Activated naive CD4-positive, alpha-beta T cell treated with anti-CD3 and anti-CD28 coated beads, Interleukin-2, amount 50 U/mL, for 72 hours (primary cell): ENCODE results near the gene LAMB4. TPM values are rescaled to one million over a fixed set of nuclear protein-coding genes. Genes with fewer than 3 reads are reported as not detected.

Source experiments
- ATAC-seq, 2 donors: fragments of 150-1000 bp; cut with Tn5 transposase; 2 replicates each; pipeline ENCODE4 v1.10.0; 2021; ENCODE audit warnings: mild to moderate bottlenecking in 2 of 2, moderate library complexity in 2 of 2
- DNase-seq, 2 donors: peaks; one replicate each; pipeline ENCODE4 v3.0.0; 2021 to 2022; ENCODE audit warnings: low spot score in 2 of 2
- H3K27ac Mint-ChIP-seq, 2 donors: one replicate each; pipeline ENCODE4 v1.8.0; 2022; ENCODE audit warnings: mild to moderate bottlenecking in 2 of 2, mixed read lengths in 2 of 2
- H3K36me3 Mint-ChIP-seq, 2 donors: one replicate each; pipeline ENCODE4 v1.8.0; 2022; ENCODE audit warnings: mixed read lengths in 2 of 2
- H3K9me3 Mint-ChIP-seq, 2 donors: one replicate each; pipeline ENCODE4 v1.8.0; 2022; ENCODE audit warnings: mixed read lengths in 2 of 2
- total RNA-seq, 2 donors: library from RNA; stranded (reverse); gene quantifications; one replicate each; pipeline ENCODE4 v1.2.3, GENCODE V29; 2022

Gene LAMB4
- total RNA-seq, 2 donors from 2014 or later = not detected

DNA sequence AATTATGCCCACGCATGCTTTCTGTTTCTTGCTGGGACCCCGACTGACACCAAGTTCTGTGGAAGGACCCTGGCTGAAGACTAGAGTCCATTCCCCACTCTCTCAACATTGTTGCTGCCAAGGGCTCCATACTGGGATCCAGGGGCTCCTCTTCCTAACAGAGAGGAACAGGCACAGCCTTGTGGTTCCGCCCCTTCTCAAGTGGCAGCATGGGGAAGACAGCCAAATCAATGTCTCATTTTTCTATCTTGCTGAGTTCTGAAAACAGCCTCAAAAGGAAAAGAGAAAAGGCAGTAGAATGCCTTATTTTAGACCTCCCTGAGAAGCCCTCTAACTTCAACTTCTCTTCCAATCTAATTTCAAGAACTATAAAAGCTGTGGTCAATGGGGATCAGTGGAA is 103.5 kb downstream of the LAMB4 start:
- H3K9me3 Mint-ChIP-seq = no peaks in the 10 kb centered on the region
- ATAC-seq (no peak), DNase-seq (no peak)
- H3K36me3 Mint-ChIP-seq = no peaks in the 10 kb centered on the region
- H3K27ac Mint-ChIP-seq = no peak overlapping the region

- no peak for ATAC-seq
These were observed 104.0 kb downstream of the LAMB4 start for GRCh38 chr7:108026116-108026515.

GRCh38 chr7:108024538-108024937 is 105.6 kb downstream of the LAMB4 start:
- H3K36me3 Mint-ChIP-seq = no peaks in the 10 kb centered on the region
- ATAC-seq (no peak), DNase-seq (no peak)
- H3K27ac Mint-ChIP-seq = no peak overlapping the region
- no peaks in the 10 kb centered on the region for H3K9me3 Mint-ChIP-seq

More at GRCh38 chr7:108026116-108026515, 104.0 kb downstream of the LAMB4 start:
- DNase-seq = no peak
- Mint-ChIP-seq H3K36me3 (no peaks in the 10 kb centered on the region), H3K9me3 (no peaks in the 10 kb centered on the region), H3K27ac (no peak overlapping the region)

- no peak for DNase-seq
- H3K27ac Mint-ChIP-seq = no peak overlapping the region
- no peak for ATAC-seq
- no peaks in the 10 kb centered on the region for H3K9me3 Mint-ChIP-seq
- no peaks in the 10 kb centered on the region for H3K36me3 Mint-ChIP-seq
These were observed 109.6 kb downstream of the LAMB4 start for GRCh38 chr7:108020585-108020984.

DNA sequence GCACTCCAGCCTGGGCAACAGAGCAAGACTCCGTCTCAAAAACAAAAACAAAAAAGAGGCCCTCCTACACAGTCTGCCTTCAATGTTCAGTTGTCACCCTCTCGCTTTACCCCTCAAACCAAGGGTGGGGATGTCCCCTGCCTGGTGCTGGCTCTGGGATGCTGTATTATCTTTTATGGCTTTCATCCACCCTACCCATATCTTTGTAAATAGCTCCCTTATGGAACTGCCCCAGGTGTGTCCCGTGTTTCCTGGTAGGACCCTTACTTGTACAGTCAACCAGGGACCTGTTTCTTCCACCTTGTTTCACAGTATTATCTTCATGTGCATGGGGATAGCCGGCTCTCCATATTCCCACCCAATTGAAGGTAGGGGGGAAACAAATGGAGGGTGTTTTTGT is 111.5 kb downstream of the LAMB4 start:
- H3K36me3 Mint-ChIP-seq = no peaks in the 10 kb centered on the region
- H3K27ac Mint-ChIP-seq = no peak overlapping the region
- DNase-seq (no peak), ATAC-seq (no peak)
- no peaks in the 10 kb centered on the region for H3K9me3 Mint-ChIP-seq

DNA sequence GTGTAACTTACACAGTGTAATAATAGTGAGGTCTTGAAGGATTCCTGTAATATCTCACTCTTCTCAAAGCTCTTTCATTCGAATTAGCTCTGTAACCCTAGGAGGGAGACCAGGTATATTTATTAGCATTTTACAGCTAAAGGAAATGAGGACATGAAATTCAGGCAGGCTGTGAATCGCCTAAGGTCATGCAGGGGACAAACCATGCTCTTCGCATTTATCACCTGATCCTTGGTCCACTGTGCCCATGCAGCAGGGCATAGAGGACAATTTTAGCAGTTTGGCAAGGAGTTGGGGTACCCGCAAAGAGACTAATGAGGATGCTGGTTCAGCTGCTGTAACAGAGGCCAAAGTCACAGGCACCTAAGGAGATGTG is 112.4 kb downstream of the LAMB4 start:
- no peak for DNase-seq
- no peaks in the 10 kb centered on the region for H3K9me3 Mint-ChIP-seq
- ATAC-seq = no peak

DNA sequence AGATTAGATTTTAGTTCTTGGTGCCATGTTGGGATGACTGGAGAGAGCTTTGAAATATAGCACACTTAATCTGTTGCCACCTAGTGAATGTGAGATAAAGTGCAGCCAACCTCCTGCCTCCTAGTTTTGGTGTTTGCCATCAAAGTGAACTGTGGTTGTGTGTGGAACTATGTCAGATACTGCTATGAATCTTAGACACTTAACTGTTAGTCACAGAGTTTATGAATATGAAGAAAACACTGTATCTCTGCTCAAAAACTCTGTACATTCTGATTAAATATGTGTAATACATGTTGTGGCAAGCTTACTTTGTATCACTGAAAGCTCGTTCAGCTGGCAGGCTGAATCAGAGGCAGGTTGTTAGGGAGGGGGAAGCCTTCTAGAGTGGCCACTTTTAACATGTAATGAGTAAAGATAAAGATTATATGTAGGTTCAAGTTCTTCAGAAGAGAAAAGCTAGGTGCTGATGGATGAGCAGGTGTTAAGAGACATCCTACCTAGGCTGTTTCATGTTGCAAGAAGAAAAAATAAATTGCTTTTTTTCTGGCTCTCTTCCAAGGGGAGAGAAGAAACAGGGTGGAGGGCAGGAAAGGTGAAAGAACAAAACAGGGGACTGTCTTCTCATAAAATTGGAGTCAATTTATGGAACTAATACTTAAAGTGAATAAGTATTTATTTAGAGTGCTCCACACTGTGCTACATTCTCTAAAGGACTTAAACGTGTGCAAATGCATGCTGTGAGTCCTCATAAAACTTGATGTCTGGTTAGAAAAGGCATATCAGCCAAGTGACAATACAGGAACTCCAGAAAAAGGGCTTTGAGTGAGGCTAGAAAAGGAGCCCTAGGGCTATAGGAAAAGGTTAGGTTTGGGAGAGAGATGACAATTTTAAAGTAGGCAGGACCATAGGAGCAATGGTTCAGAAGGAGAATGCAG is 113.1 kb downstream of the LAMB4 start:
- peak overlapping the region in 1 of 2 donors; percentile 4 for H3K27ac Mint-ChIP-seq
- DNase-seq = no peak
- no peaks in the 10 kb centered on the region for H3K36me3 Mint-ChIP-seq
- H3K9me3 Mint-ChIP-seq = no peaks in the 10 kb centered on the region
- peak; percentile 40 to 95 for ATAC-seq

More for the DNA sequence above, 112.4 kb downstream of the LAMB4 start:
- Mint-ChIP-seq H3K36me3 (no peaks in the 10 kb centered on the region), H3K27ac (no peak overlapping the region)

DNA sequence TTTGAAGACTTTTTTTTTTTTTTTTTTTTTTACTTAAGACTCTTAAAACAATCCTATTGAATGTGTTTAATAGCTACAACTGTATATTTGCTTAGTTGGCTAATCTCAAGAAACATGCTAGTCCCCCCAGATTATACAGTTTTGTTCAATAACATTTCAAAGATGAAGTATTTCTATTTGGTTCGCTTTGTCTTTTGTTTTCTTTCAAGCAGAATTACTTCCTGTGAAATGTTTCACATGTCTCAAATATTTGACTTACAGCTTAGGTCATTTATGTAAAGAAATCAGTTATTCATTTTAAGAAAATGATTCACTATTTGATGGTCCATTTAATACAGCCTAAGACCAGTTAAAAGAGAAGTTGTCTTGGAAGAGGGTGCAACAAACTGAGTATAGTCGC is 114.4 kb downstream of the LAMB4 start:
- Mint-ChIP-seq H3K27ac (no peak overlapping the region), H3K9me3 (no peaks in the 10 kb centered on the region), H3K36me3 (no peaks in the 10 kb centered on the region)
- ATAC-seq = no peak
- no peak for DNase-seq

DNA sequence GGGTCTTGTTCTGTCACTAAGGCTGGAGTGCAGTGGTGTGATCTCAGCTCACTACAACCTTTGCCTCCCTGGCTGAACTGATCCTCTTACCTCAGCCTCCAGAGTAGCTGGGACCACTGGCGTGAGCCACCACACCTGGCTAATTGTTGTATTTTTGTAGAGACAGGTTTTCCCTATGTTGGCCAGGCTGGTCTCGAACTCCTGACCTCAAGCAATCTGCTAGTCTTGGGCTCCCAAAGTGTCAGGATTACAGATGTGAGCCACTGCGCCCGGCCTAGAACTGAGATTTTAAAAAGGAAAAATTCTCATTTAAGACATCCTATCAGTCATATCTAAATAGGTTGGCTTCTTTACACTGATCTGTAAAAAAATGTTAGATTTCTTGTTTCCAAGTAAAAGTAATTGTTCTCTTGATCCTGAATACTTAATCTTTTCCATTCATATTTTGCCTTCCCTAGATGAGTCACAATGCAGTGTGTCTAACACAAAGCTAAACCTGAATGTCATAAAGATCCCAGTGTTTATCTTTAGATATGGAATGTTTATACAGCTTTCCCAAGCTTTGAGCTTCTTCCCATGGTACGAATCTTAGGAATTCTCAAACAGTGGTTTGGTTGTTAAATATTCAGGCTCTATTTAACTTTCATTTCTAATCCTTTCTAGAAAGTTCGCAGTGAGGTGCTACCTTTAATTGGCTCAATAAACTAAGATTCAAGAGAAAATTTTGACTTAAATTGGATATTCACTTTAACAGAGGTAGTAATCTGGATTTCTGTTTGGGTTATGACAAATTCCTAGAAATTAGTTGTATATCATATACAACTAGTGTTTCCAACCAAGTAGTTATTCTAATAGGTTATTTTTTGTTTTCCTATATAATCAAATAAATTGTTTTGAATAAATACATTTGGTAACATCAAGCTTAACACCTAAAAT is 115.1 kb downstream of the LAMB4 start:
- DNase-seq (no peak), ATAC-seq (no peak)
- no peaks in the 10 kb centered on the region for H3K36me3 Mint-ChIP-seq
- H3K9me3 Mint-ChIP-seq = no peaks in the 10 kb centered on the region
- no peak overlapping the region for H3K27ac Mint-ChIP-seq

- Mint-ChIP-seq H3K36me3 (no peaks in the 10 kb centered on the region), H3K9me3 (no peaks in the 10 kb centered on the region), H3K27ac (no peak overlapping the region)
- ATAC-seq (no peak), DNase-seq (no peak)
These were observed 115.9 kb downstream of the LAMB4 start for GRCh38 chr7:108014215-108014614.

- ATAC-seq (no peak), DNase-seq (no peak)
- Mint-ChIP-seq H3K27ac (no peak overlapping the region), H3K36me3 (no peaks in the 10 kb centered on the region), H3K9me3 (no peaks in the 10 kb centered on the region)
These were observed 117.4 kb downstream of the LAMB4 start for GRCh38 chr7:108012499-108013430.

DNA sequence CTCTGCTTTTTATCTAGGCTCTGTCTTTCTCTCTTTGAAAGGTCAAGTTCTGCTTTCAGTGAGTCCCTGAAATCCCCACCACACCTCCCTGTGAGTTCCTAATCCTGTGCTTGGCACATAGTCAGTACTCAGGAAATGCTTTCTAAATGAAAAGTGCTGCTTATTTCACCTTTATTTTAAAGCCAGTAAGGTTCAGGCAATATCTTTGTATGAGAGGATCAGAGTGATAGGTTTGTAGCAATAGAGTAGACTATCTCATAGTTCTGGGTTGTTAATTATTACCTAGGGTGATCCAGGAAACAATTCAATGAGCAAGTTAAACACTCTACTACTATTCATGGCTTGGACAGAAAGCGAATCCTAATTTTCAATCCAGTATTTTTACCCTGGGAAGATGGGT is 119.8 kb downstream of the LAMB4 start:
- DNase-seq = no peak
- H3K36me3 Mint-ChIP-seq = no peaks in the 10 kb centered on the region
- H3K9me3 Mint-ChIP-seq = no peaks in the 10 kb centered on the region
- H3K27ac Mint-ChIP-seq = no peak overlapping the region
- no peak for ATAC-seq

- H3K36me3 Mint-ChIP-seq = no peaks in the 10 kb centered on the region
- no peaks in the 10 kb centered on the region for H3K9me3 Mint-ChIP-seq
- ATAC-seq (no peak), DNase-seq (no peak)
- no peak overlapping the region for H3K27ac Mint-ChIP-seq
These were observed 120.3 kb downstream of the LAMB4 start for GRCh38 chr7:108009873-108010272.

DNA sequence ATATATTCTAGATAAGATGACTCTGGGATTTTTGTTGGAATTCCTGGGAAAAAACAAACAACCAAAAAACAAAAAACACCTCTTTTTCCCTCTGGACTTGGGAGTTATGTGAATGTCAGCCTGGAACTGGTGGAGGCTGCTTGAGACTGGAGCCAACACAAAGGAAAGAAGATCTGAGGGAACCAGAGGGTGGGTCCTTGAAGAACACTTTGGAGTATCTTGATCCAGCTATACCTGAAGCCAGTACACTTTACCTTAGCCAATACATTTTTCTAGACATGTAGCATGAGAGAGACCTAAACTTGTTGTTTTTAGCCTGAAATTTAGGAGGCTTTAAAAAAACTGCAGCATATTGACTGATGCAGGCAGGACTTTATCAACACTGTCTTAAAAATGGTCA is 121.3 kb downstream of the LAMB4 start:
- no peak overlapping the region for H3K27ac Mint-ChIP-seq
- DNase-seq (no peak), ATAC-seq (no peak)
- no peaks in the 10 kb centered on the region for H3K9me3 Mint-ChIP-seq
- H3K36me3 Mint-ChIP-seq = peaks cover 0 to 5% of the 10 kb centered on the region in 2 donors

DNA sequence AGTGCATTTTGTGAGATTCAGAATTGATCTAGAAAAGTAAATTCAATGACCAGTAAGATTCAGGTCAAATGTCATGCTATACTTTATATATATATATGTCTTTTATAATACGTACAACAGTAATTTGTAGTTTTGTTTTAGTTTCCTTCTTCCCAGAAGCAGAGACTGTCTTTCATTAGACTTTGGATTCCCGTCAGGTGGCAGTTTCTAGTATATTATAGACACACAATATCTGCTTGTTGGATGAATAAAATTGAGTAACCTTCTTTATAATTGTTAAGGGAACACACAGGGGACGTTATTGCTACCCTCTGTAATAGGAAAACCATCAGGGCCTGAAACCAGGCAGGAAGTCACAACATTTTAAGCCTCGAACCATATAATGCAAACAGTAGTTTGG is 121.9 kb downstream of the LAMB4 start:
- H3K36me3 Mint-ChIP-seq = peaks cover 0 to 7% of the 10 kb centered on the region in 2 donors
- no peak for DNase-seq
- no peaks in the 10 kb centered on the region for H3K9me3 Mint-ChIP-seq
- no peak for ATAC-seq
- H3K27ac Mint-ChIP-seq = no peak overlapping the region

- no peak for ATAC-seq
- H3K27ac Mint-ChIP-seq = no peak overlapping the region
- peaks cover 0 to 7% of the 10 kb centered on the region in 2 donors for H3K36me3 Mint-ChIP-seq
- H3K9me3 Mint-ChIP-seq = no peaks in the 10 kb centered on the region
- no peak for DNase-seq
These were observed 122.4 kb downstream of the LAMB4 start for GRCh38 chr7:108007762-108008161.
